ENCODE results near the gene GEMIN7. TPM values are rescaled to one million over a fixed set of nuclear protein-coding genes. Genes with fewer than 3 reads are reported as not detected.

The GEMIN7 gene
- total and polyA plus RNA-seq, 2 of the 4 experiments (the other 2 are of a cell fraction): 27.2 to 53.0 TPM

DNA sequence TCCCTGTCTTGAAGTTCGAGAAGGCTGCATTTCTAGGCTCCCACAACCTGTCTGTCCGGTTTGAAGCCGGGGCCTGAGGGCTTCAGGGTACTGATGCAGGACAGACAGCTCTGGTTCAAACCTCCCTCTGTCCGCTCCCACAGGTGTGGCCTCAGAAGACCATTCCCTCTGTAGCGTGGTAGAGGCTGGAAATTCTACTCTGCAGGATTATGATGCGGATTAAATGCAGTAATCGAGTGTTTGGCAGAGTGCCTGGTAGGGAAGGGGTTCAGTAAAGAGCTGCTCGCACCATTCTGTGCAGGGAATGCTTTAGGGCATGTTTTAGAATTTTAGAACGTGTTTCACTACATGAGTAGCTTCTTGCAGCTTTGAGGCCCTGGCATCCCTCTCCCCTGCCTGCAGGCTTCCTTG lies 44.4 kb downstream of the GEMIN7 start:
- no peak overlapping the region for H2AFZ ChIP-seq (replicated peaks; ENCODE audit: low read length, poor library complexity)
- CTCF ChIA-PET: no interaction called here
- no TSS peak for BruUV-seq (replicated peaks)

More for the DNA sequence above, 44.4 kb downstream of the GEMIN7 start:
- 76% methylated on average over 2 of the region's 9 CpGs; no CpG with 5 or more reads in 1 of the 2 experiments for WGBS, 2 experiments (ENCODE audit: extremely low coverage in 2 of 2, insufficient read length in 1 of 2)
- no peak overlapping the region for H3K4me3 ChIP-seq (ENCODE audit: insufficient read depth, low read depth, low read length)
- no peak overlapping the region for H2BK15ac ChIP-seq (ENCODE audit: low read depth, low read length)
- H3K79me1 ChIP-seq (ENCODE audit: low read depth in 1 of 2, low read length in 2 of 2): peaks cover 43 to 83% of the 10 kb centered on the region in 2 experiments
- no peak overlapping the region for H2BK20ac ChIP-seq (ENCODE audit: low read depth, low read length)
- H2BK120ac ChIP-seq (ENCODE audit: low read depth, low read length): no peak overlapping the region
- intact Hi-C loops (cut with micrococcal nuclease) (no loop called here), dilution Hi-C loops (cut with HindIII; ENCODE audit: low sequenced_read_pairs, unreplicated experiment) (no loop called here), in situ Hi-C loops (cut with MboI; ENCODE audit: low sequenced_read_pairs) (no loop called here)
- no peak overlapping the region for H3K23ac ChIP-seq (ENCODE audit: low read depth, low read length)
- TF ChIP-seq CEBPB (IDR thresholded peaks at IDR 0.05; ENCODE audit: low read depth, low read length): no peak
- no peak for TF ChIP-seq FOS (IDR thresholded peaks at IDR 0.05; ENCODE audit: low read depth, low read length)
- TF ChIP-seq, protein P1, sequence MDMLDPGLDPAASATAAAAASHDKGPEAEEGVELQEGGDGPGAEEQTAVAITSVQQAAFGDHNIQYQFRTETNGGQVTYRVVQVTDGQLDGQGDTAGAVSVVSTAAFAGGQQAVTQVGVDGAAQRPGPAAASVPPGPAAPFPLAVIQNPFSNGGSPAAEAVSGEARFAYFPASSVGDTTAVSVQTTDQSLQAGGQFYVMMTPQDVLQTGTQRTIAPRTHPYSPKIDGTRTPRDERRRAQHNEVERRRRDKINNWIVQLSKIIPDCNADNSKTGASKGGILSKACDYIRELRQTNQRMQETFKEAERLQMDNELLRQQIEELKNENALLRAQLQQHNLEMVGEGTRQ (IDR thresholded peaks at IDR 0.05; ENCODE audit: low read depth, low read length): no peak
- TF ChIP-seq, protein P2, sequence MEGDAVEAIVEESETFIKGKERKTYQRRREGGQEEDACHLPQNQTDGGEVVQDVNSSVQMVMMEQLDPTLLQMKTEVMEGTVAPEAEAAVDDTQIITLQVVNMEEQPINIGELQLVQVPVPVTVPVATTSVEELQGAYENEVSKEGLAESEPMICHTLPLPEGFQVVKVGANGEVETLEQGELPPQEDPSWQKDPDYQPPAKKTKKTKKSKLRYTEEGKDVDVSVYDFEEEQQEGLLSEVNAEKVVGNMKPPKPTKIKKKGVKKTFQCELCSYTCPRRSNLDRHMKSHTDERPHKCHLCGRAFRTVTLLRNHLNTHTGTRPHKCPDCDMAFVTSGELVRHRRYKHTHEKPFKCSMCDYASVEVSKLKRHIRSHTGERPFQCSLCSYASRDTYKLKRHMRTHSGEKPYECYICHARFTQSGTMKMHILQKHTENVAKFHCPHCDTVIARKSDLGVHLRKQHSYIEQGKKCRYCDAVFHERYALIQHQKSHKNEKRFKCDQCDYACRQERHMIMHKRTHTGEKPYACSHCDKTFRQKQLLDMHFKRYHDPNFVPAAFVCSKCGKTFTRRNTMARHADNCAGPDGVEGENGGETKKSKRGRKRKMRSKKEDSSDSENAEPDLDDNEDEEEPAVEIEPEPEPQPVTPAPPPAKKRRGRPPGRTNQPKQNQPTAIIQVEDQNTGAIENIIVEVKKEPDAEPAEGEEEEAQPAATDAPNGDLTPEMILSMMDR (conservative IDR thresholded peaks at IDR 0.05; ENCODE audit: low read depth, low read length): no peak
- TF ChIP-seq, protein P3, sequence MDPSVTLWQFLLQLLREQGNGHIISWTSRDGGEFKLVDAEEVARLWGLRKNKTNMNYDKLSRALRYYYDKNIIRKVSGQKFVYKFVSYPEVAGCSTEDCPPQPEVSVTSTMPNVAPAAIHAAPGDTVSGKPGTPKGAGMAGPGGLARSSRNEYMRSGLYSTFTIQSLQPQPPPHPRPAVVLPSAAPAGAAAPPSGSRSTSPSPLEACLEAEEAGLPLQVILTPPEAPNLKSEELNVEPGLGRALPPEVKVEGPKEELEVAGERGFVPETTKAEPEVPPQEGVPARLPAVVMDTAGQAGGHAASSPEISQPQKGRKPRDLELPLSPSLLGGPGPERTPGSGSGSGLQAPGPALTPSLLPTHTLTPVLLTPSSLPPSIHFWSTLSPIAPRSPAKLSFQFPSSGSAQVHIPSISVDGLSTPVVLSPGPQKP (IDR thresholded peaks at IDR 0.05; ENCODE audit: borderline replicate concordance, low read depth, low read length): no peak
- no peak for TF ChIP-seq RAD21 (IDR thresholded peaks at IDR 0.05; ENCODE audit: low read length)
- TF ChIP-seq SMC3 (IDR thresholded peaks at IDR 0.05; ENCODE audit: low read depth, low read length): no peak
- TF ChIP-seq MAFK (IDR thresholded peaks at IDR 0.05; ENCODE audit: low read depth, low read length): no peak
- TF ChIP-seq MAZ (IDR thresholded peaks at IDR 0.05; ENCODE audit: borderline replicate concordance, low read depth, low read length): no peak
- no peak for TF ChIP-seq RCOR1 (IDR thresholded peaks at IDR 0.05; ENCODE audit: insufficient replicate concordance, low read length)
- TF ChIP-seq CHD1 (IDR thresholded peaks at IDR 0.05; ENCODE audit: low read depth, low read length): no peak
- no peak for TF ChIP-seq POLR2A (IDR thresholded peaks at IDR 0.05; ENCODE audit: low read depth, low read length)
- no peaks in the 10 kb centered on the region for H3K9me3 ChIP-seq (ENCODE audit: control insufficient read depth, insufficient read depth, low read length)
- no peak overlapping the region for H3K27ac ChIP-seq (ENCODE audit: insufficient read depth, low read length)
- no peak overlapping the region for H2BK5ac ChIP-seq (ENCODE audit: low read depth, low read length, poor library complexity, severe bottlenecking)
- H3K9me1 ChIP-seq (ENCODE audit: insufficient read depth, low read length): peaks cover 3% of the 10 kb centered on the region; the same call in 1 of the 2 replicates
- H2AK5ac ChIP-seq (ENCODE audit: low read depth, low read length): no peak overlapping the region
- H3K4ac ChIP-seq (ENCODE audit: low read depth, low read length): no peak overlapping the region
- H3K18ac ChIP-seq (ENCODE audit: low read depth, low read length): no peak overlapping the region
- no peak overlapping the region for H3K56ac ChIP-seq (ENCODE audit: extremely low read depth, insufficient read depth, low read length)
- H3K4me1 ChIP-seq (ENCODE audit: control insufficient read depth, insufficient read depth, low read length): no peaks in the 10 kb centered on the region
- ATAC-seq (ENCODE audit: low read depth) (no peak), DNase-seq (no peak)
- no peak overlapping the region for H2AK9ac ChIP-seq (replicated peaks; ENCODE audit: low read depth, low read length, poor library complexity)
- no peak overlapping the region for H4K5ac ChIP-seq (ENCODE audit: low read depth, low read length)
- no peak overlapping the region for H4K91ac ChIP-seq (ENCODE audit: insufficient read depth, low read depth, low read length)
- H3K36me3 ChIP-seq (ENCODE audit: control insufficient read depth, insufficient read depth, low read length): peaks cover 2% of the 10 kb centered on the region; the same call in 1 of the 2 replicates
- H3K14ac ChIP-seq (replicated peaks; ENCODE audit: low read depth, low read length): no peak overlapping the region
- H3K27me3 ChIP-seq (ENCODE audit: control insufficient read depth, insufficient read depth, low read length): no peaks in the 10 kb centered on the region
- no peak overlapping the region for H4K8ac ChIP-seq (ENCODE audit: low read depth in 2 of 2, low read length in 2 of 2)
- no peak overlapping the region for H3K4me2 ChIP-seq (ENCODE audit: low read depth, low read length)
- no peak overlapping the region for H3K9ac ChIP-seq (ENCODE audit: low read depth, low read length)
- POLR2A ChIA-PET (ENCODE audit: unreplicated experiment): no interaction called here
- H4K20me1 ChIP-seq (ENCODE audit: insufficient read depth, low read length): peaks cover 81% of the 10 kb centered on the region
